SH-SY5Y (cell line): Measurements from ENCODE around the gene RPS27L.

ENCODE experiments used
- GATA2 ChIP-seq: IDR thresholded peaks from 2 replicates; pipeline ENCODE4 v1.6.1; 2011; ENCODE audit warnings: mild to moderate bottlenecking, low read depth, low read length
- GATA3 ChIP-seq: IDR thresholded peaks from 2 replicates; pipeline ENCODE4 v1.6.1; 2011; ENCODE audit warnings: low read depth, mild to moderate bottlenecking, low read length, moderate library complexity

- TF ChIP-seq GATA2 (no peak), GATA3 (no peak)
Observed at GRCh38 chr15:63157118-63157843, at the start of gene RPS27L.
